Breast epithelium (tissue), 3 donors: ENCODE data around the gene THADA.

Source experiments
- POLR2AphosphoS5 ChIP-seq, 3 donors: sonication (generic); formaldehyde crosslinking; IDR thresholded peaks; one replicate each; pipeline ENCODE4 v1.6.1; 2017; ENCODE audit warnings: antibody characterized with exemption in 3 of 3
- TF ChIP-seq, protein P1 (sequence below), 3 donors: fragments of 450-650 bp; IDR thresholded peaks; one replicate each; pipeline ENCODE4 v1.5.1; 2016 to 2017; ENCODE audit warnings: antibody characterized with exemption in 3 of 3, mild to moderate bottlenecking in 3 of 3, moderate library complexity in 3 of 3

DNA sequence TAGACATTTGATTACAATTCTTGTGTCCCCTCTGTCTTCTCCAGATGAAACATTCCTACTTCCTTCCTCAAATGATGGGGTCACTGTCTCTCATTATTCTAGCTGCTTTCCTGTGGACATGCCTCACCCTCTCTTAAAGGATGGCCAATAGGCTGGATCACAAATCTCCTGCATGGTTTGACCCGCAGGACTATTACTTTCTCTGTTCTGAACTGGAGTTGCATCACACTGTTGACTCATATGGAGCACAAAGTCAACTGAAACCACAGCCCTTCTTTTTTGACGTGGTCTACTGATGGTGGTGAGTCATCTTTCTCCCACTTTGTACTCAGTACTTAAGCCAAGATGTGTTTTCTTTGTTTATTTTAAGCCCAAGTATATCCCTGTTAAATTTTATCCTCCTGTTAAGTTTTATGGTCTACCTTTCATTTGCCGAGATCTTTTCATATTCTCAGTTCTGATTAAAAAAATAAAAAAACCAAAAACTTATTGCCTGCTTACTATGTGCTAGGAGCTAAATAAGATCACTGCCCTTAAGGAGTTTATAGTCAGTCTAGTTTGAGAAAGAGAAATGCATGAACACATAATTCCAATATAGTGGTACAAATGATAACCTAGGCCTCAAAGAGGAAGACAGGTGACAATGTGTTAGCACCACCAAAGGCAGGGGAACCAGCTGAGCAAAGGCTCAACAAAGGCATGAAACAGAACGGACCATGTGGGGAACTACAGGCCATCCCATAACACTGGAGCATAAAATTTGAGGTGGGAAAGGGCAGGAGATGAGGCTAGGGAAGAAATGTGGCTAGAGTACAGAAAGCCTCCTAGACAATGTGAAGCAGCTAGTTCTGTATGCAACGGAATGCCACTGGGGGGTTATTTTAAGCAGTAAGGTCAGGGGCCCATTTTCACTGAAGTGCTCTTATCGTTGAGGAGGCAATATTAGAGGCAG, 301.8 kb downstream of the THADA start:
- TF ChIP-seq, protein P1, sequence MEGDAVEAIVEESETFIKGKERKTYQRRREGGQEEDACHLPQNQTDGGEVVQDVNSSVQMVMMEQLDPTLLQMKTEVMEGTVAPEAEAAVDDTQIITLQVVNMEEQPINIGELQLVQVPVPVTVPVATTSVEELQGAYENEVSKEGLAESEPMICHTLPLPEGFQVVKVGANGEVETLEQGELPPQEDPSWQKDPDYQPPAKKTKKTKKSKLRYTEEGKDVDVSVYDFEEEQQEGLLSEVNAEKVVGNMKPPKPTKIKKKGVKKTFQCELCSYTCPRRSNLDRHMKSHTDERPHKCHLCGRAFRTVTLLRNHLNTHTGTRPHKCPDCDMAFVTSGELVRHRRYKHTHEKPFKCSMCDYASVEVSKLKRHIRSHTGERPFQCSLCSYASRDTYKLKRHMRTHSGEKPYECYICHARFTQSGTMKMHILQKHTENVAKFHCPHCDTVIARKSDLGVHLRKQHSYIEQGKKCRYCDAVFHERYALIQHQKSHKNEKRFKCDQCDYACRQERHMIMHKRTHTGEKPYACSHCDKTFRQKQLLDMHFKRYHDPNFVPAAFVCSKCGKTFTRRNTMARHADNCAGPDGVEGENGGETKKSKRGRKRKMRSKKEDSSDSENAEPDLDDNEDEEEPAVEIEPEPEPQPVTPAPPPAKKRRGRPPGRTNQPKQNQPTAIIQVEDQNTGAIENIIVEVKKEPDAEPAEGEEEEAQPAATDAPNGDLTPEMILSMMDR (IDR thresholded peaks at IDR 0.05), result no peak
- TF ChIP-seq POLR2AphosphoS5 (IDR thresholded peaks at IDR 0.05), result peak; percentile 42 to 74 (median 72)
